ENCODE measurements around the gene PDZRN3. TPM values are rescaled to one million over a fixed set of nuclear protein-coding genes. Genes with fewer than 3 reads are reported as not detected.

The PDZRN3 gene
- total RNA-seq, 1 donor from 2014 or later, result 4.1 TPM

DNA sequence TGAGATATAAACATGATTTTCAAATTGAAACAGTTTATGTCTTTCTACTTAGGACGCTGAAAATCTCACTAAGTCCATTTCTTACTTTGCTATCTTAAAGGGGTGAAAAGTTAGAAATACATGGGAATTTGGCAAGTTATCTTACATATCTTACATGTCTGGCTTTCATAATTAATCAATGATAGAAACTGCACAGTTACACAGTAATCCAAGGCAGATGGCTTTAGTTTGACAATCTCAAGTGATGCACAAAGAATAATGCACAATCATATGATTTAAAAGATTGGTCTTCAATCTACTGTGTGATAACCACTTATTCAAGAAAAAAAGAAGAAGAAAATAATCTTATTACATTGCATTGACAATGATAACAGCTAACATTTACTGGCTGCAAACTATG is 14.2 kb downstream of the PDZRN3 start:
- H3K4me3 ChIP-seq (ENCODE audit: low read depth, low read length), result no peak overlapping the region
- TF ChIP-seq, protein P1, sequence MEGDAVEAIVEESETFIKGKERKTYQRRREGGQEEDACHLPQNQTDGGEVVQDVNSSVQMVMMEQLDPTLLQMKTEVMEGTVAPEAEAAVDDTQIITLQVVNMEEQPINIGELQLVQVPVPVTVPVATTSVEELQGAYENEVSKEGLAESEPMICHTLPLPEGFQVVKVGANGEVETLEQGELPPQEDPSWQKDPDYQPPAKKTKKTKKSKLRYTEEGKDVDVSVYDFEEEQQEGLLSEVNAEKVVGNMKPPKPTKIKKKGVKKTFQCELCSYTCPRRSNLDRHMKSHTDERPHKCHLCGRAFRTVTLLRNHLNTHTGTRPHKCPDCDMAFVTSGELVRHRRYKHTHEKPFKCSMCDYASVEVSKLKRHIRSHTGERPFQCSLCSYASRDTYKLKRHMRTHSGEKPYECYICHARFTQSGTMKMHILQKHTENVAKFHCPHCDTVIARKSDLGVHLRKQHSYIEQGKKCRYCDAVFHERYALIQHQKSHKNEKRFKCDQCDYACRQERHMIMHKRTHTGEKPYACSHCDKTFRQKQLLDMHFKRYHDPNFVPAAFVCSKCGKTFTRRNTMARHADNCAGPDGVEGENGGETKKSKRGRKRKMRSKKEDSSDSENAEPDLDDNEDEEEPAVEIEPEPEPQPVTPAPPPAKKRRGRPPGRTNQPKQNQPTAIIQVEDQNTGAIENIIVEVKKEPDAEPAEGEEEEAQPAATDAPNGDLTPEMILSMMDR (IDR thresholded peaks at IDR 0.05; ENCODE audit: insufficient read depth, low read length, poor library complexity, severe bottlenecking), result no peak

DNA sequence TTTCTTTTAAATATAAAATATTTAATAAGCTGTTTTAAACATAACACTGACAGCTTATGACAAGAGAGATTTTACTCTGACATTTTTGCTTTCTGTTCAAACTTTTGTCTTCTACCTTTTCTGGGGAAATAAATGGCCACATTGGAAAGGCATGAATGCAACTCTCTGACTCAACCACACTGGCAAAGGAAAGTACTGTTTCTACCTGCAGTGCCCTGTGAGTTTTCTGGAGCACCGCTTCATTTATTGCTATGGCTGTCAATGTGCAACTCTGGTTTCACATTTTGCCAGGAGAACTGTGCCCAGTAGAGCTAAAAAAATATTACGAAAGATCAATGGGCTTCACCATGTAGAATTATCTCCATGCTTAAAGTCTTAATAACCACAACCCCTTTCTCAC is 15.1 kb downstream of the PDZRN3 start:
- TF ChIP-seq, protein P1 (IDR thresholded peaks at IDR 0.05; ENCODE audit: insufficient read depth, low read length, poor library complexity, severe bottlenecking), result no peak
- H3K4me3 ChIP-seq (ENCODE audit: low read depth, low read length), result no peak overlapping the region
- H3K36me3 ChIP-seq (ENCODE audit: control insufficient read depth, insufficient read depth, low read length), result no peaks in the 10 kb centered on the region
- no peak for DNase-seq (ENCODE audit: low read depth)
- H3K27me3 ChIP-seq (ENCODE audit: control insufficient read depth, insufficient read depth, low read length), result no peaks in the 10 kb centered on the region

More for the DNA sequence above, 14.2 kb downstream of the PDZRN3 start:
- Histone ChIP-seq H3K36me3 (ENCODE audit: control insufficient read depth, insufficient read depth, low read length) (no peaks in the 10 kb centered on the region), H3K27me3 (ENCODE audit: control insufficient read depth, insufficient read depth, low read length) (no peaks in the 10 kb centered on the region)
- DNase-seq (ENCODE audit: low read depth), result no peak

DNA sequence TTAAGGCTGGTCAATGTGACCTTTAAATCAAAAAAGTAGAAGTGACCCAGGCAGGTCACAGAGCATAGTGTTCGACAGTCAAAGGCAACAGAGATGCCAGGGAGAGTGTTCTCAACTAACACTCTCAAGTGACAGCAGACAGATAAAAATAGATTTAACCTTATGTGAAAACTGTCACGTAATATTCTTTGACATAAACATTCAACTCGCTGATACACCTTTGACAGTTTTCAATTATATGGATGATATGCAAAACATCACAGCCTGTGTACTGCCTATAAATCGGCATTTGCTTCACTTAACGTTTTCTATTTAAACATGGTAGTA is 15.5 kb downstream of the PDZRN3 start:
- H3K27me3 ChIP-seq (ENCODE audit: control insufficient read depth, insufficient read depth, low read length), result no peaks in the 10 kb centered on the region
- no peaks in the 10 kb centered on the region for H3K36me3 ChIP-seq (ENCODE audit: control insufficient read depth, insufficient read depth, low read length)
- TF ChIP-seq, protein P1 (IDR thresholded peaks at IDR 0.05; ENCODE audit: insufficient read depth, low read length, poor library complexity, severe bottlenecking), result no peak
- no peak overlapping the region for H3K4me3 ChIP-seq (ENCODE audit: low read depth, low read length)
- no peak for DNase-seq (ENCODE audit: low read depth)

DNA sequence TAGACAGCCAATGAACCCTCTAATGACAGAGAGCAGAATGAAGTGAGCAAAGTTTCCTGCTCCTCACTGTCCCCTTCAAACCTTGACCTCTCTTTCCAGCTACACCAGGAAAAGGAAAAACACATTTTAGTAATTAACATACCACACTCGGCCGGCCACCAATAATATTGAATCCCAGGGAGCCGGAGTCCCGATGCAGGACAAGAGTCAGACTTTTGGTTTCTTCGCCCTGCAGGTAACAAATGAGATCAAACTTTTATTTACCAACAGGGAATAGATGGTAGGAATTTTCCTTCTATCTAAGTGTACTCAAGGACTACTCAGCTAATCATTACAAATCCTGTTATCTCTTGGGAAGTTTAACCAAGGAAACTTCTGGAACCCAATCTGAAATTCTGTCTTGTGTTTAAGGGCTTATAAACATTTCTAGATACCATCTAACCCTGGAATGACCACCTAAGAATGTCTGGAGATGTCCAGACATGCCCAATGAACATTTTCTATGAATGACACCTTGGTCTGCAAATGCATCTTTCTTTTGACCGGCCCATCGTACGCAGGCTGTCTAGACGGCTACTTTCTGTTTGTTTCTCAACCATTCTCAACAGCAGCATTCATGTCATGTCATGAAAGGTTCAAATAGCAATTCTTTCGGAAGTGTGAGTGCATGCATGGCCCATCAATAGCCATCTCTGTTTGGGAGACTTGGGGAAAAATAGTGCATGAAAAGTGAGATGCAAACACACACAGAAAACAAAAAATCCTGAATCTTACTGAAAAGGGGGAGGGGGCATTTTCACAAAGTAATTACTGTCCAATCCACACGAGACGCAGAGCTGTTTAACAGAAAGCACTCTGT is 16.1 kb downstream of the PDZRN3 start:
- TF ChIP-seq, protein P1 (IDR thresholded peaks at IDR 0.05; ENCODE audit: insufficient read depth, low read length, poor library complexity, severe bottlenecking), result no peak

DNA sequence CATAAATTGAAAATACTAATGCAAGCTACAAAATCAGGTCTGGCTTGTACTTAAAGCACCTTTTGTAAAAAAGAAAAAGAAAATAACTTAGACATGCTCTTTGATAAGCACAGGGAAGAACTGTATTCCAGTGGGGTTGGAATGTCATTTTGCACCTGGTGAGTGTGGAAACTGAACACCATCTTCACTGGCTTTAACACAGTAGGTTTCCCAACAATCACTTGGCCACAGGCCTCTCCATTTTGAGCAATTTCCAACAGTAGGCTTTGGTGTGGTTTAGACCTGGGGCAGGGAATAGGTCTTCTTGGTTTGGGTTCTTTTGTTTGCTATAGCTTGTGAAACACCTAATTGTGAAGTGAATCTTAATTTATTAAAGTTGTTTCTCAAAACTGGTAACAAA is 18.9 kb downstream of the PDZRN3 start:
- TF ChIP-seq, protein P1 (IDR thresholded peaks at IDR 0.05; ENCODE audit: insufficient read depth, low read length, poor library complexity, severe bottlenecking), result no peak
- no peak for DNase-seq (ENCODE audit: low read depth)
- H3K36me3 ChIP-seq (ENCODE audit: control insufficient read depth, insufficient read depth, low read length), result no peaks in the 10 kb centered on the region
- H3K27me3 ChIP-seq (ENCODE audit: control insufficient read depth, insufficient read depth, low read length), result no peaks in the 10 kb centered on the region
- no peak overlapping the region for H3K4me3 ChIP-seq (ENCODE audit: low read depth, low read length)

More for the DNA sequence above, 16.1 kb downstream of the PDZRN3 start:
- H3K27me3 ChIP-seq (ENCODE audit: control insufficient read depth, insufficient read depth, low read length), result no peaks in the 10 kb centered on the region
- no peaks in the 10 kb centered on the region for H3K36me3 ChIP-seq (ENCODE audit: control insufficient read depth, insufficient read depth, low read length)
- no peak overlapping the region for H3K4me3 ChIP-seq (ENCODE audit: low read depth, low read length)
- no peak for DNase-seq (ENCODE audit: low read depth)

DNA sequence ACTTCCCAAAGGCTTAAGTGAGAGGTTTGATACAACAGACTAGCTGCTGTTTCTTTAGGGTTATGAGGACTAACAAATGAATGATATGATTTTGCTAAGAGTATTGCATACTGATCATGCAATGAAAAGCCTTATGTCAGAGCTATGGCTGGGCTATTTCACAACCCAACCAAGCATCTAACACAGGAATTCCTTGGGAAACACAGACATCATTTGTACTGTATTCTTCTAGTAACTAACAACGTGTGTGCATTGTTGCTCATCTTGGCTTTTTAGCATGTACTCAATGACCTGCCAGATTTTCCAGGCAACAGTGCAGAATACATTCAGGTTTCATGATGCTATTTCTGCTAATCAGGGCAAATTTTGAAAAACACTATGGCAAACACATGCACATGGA is 19.3 kb downstream of the PDZRN3 start:
- DNase-seq (ENCODE audit: low read depth), result no peak
- no peak overlapping the region for H3K4me3 ChIP-seq (ENCODE audit: low read depth, low read length)

More for the DNA sequence above, 19.3 kb downstream of the PDZRN3 start:
- no peaks in the 10 kb centered on the region for H3K27me3 ChIP-seq (ENCODE audit: control insufficient read depth, insufficient read depth, low read length)
- TF ChIP-seq, protein P1 (IDR thresholded peaks at IDR 0.05; ENCODE audit: insufficient read depth, low read length, poor library complexity, severe bottlenecking), result no peak
- H3K36me3 ChIP-seq (ENCODE audit: control insufficient read depth, insufficient read depth, low read length), result no peaks in the 10 kb centered on the region

All from kidney epithelial cell (primary cell).